GM21619 (cell line): ENCODE data around the gene SRSF4.
"Not testable (repeated sequence)": the region's sequence is repeated elsewhere in the genome, so short reads cannot be mapped to it uniquely, and the experiment has no call there.

Source experiments
- ATAC-seq: cut with Tn5 transposase; IDR thresholded peaks from one replicate; pipeline ENCODE4 v1.9.1; 2021; ENCODE audit not compliant: unreplicated experiment

SRSF4 gene

DNA sequence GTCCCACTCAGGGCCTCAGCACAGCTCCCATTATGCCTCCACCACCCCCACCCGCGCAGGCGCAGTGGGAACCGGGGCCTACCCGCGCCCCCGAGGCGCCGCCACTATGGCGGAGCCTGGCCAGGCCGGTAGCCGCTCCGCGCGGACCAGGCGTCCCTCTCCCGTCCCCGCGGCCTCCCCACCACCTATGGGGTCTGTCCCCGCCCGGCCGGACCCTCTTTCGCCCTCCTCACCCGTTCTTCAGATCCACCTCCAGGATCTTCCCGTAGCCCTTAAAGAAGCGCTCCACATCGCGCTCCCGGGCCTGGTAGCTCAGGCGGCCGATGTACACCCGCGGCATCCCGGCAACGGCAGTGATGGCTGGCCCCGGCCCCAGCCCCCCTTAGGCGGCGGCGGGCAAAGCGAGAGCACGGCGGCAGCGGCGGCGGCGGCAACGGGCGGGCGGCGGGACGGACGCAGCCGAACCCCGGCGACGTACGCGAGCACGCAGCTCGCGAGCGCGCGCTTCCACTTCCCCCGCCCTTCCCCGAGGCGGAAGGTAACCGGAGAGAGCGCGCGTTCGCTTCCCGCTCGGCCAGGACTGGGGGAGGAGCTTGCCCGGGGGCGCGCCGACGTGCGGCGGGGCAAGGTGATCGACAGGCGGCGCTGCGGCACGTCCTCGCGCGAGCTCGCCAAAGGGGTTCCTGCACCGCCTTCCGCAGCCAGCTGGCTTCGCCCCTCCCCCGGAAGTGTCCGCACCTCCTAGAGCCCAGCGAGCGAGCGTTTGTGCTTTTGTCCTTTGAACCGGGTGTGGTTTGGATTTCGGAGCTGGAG lies at the start of gene SRSF4:
TSS of gene SRSF4 (minus strand) at position 488 of the 813 bp plus-strand sequence. CDS start at position 340, 148 bp downstream.
- ATAC-seq: peak; percentile 89

DNA sequence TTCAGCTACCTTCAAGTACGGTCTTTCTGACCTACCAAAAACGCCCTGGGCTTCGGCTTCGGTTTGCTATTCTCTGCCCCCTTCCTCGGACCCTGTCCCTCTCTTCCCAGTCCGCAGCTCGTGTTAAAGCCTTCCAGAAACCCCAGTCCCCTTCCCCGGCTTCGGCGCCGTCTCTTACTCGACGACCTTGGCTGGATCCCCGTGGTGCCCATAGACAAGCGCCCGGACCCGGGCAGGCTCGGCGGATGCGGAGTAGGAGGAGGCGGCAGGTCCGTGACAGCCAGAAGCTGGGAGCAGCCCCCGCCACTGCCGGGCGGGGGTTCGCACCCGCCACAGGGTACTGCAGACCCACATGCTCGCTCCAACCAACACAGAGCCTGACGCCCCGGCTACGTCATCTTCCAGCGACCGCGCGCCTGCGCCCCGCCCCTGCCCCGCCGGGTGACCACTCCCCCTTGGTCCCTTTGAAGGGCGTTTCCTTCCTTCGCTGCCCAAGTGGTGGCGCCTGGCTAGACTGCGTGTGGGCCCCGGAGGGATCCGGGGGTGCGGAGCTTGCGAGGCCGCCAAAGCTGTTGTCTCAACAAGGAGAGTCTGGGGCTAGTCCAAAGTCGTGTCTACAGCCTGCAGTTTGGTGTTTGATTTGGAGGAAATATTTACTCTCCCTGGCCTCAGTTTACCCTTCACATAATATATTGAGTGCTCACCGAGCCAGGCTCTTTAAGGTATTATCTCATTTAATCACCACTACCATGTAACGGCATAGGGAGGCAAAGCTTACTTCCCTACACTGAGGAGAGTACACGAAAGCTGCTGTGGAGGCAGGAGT lies 49.1 kb upstream of the SRSF4 start, which contains the start of gene MECR:
TSS of gene MECR (minus strand) at position 382 of the 826 bp plus-strand sequence. CDS start at position 354, 28 bp downstream.
- ATAC-seq: peak; percentile 92

DNA sequence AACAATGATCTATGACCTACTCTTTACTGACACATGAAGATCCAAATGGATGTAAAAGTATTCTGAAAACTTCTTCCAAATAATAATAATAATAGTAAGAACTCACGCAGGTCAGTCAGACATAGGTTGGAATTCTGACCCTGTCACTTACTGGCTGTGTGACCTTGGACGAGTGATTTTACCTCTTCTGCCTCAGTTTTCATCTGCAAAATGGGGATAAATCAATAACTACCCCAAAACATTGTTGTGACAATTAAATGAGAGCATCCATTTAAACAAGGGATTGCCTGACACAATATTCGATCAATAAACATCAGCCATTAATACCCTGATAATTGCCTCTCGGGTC lies 48.5 kb upstream of the SRSF4 start:
- no peak for ATAC-seq

DNA sequence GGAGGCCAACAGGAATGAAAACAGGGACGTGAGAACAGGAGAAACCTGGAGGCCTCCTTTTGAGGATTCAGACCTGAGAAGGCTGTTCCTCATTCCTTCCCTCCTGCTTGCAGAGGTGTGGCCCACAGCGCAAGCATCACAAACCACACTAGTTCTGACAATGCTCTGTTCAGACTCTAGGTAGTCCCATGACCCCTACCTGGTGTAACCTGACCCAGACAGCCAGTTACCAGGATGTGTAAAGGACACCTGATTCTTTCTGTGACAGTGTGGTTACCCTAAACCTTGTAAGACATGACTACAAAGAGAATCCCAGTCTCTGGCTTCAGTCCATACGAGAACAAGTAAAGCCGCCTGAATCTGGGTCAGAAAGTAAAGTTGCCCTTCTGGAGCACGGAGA lies 45.8 kb upstream of the SRSF4 start:
- no peak for ATAC-seq

DNA sequence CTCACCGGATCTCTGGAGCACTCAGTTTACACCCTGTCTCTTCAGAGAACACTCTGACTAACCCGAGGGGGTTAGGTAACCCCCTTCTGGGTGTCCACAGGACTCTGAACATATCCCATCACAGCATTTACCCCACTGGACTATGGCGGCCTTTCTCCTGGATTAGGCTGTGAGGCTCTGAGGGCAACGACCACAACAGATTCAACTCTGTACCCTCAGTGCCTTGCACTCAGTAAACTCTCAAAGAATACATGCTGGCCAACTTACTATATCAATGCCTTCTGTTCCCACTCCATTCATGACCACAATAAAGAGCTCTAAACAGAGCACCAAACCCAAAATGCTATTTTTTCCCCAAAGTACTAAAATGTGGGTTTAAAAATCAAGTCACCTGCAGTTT lies 43.7 kb upstream of the SRSF4 start:
- ATAC-seq: no peak

DNA sequence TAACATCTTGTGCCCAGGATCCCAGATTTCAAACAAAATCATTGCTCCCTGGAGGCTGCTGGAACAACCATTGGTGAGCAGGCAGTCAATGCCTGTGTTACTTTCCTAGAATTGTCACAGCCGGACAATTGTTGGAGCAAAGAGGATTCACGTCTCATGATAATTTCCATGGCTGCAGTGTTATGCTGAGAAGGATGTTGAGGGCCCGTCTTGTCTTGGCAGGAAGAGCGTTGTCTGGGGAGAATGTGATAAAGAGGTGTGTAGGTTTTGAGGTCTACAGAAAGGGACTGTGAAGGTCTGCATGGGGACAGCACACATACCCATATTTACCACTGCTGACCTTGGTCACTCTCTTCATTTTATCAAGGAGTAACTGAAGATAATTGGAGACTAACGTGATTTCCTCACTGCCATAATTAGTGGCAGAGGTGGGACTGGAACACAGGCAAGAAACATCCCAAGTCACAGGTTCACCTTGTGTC lies 42.7 kb upstream of the SRSF4 start:
- ATAC-seq: no peak

DNA sequence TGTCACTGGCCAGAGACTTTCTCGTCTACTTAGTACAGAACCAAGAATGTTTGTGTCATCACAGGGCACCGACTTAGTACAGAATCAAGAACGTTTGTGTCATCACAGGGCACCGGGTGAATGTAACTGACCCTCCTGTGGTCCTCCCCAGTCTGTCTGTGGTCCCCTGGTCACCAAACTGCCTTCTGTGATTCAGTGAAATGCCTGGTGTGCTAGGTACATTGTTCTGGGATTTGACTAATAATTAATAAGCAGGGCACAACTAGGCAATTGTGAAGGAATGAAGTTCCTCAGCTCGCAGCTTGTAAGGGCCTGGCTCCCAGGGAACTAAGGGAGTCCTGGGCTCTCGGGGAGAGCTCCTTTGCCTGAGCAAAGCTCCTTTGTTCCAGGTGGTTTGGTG lies 41.8 kb upstream of the SRSF4 start:
- no peak for ATAC-seq

DNA sequence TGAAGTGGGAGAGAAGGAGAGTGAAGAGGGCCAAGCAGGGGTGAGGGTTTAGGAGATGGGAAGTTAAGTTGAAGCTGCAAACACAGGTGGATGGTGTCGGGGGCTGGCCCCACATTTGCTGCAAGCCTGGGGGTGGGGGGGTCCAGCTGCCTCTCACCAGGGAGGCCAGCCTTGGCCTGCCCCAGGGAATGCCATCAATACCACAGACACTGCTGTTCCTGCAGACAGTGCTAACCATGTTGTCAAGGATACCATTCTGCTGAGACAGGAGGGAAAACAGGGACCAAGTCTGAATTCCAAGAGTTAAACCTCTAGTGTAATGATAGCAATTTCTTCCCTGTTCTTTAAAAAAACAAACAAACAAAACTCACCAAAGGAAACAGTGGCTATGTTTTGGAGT lies 41.0 kb upstream of the SRSF4 start:
- ATAC-seq: no peak

DNA sequence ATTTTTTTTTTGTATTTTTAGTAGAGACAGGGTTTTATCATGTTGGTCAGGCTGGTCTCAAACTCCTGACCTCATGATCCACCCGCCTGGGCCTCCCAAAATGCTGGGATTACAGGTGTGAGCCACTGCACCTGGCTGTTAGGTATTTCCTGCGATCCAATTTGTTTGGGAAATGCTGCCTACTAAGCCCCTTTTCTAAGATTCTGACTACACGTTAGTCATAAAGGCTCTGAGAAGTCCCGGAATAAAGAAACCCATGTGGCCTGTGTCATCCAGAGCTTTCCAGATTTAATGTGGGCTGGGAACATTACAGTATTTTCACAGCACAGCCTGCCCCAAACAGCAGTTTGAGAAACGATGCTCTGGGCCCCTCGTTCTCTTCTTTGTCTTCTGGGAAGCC lies 40.6 kb upstream of the SRSF4 start:
- not testable (repeated sequence) for ATAC-seq

DNA sequence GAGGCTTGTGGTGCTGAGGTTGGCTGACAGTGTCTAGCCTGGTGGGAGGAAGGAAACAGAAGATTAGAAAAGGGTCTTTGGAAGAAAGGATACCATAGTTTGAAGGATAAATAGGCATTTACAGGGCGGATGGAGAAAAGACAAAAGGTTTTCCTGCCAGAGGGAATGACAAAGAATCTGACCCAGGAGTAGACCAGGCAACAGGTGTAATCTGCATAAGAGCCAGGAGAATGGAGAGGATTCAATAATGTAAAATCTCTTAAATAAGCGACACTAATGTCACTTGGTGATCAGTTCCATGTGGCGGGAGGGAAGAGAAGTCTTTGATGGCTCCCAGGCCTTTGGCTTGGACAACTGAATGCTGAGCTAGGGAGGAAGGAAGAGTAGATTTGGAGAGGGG lies 39.6 kb upstream of the SRSF4 start:
- no peak for ATAC-seq

DNA sequence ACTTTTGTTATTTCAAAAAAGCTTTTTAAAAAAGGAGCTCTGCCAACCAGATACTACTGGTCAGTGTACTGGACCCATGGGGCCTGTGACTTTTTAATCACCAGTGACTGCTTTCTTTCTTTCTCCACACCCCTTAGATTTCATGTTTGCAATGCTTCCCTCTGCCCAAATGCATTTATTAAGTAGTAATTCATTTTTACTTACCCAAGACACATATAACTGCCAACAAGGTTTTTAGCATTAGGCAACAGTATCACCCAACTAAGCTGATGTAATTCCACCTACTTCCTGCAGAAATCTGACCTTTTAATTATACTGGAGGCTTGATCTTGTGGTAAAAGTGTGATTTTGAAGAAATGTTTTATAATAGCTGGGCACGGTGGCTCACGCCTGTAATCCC lies 36.5 kb upstream of the SRSF4 start:
- no peak for ATAC-seq

DNA sequence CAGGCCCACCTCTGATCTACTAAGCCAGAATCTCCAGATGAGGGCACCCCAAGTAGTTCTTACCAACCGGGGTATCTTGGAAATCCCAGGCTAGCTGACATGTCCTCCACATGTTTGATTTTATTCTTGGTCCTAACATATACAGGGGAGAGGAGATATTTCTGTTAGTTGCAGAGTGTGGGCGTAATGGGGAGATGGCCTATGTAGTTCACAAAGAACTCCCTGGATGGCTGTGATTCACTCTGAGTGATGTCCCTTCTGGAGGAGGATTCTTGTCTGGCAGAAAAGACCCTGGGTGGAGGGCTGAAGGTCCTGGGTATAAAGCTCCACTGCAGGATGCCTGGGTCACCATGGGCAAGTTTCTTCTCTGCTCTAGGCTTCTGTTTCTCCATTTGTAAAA lies 35.9 kb upstream of the SRSF4 start:
- no peak for ATAC-seq

DNA sequence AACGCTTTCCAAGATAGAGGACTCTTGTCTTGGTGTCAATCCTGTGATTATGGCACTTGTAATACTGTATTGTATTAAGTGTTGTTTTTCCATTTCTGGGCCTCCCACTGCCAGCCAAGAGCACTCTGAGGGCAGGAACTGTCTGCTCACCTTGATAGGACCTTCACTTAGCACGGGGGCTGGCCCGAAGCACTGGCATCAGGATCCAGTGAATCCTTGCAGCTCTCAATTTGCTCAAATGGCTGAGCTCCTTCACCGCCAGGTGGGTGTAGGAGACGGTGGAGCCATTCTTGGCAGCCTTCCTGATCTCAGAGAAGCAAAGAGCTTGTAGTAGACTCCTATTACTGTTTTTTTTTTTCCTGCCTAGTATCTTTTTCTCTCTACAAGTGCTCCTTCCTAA lies 31.4 kb upstream of the SRSF4 start:
- no peak for ATAC-seq

DNA sequence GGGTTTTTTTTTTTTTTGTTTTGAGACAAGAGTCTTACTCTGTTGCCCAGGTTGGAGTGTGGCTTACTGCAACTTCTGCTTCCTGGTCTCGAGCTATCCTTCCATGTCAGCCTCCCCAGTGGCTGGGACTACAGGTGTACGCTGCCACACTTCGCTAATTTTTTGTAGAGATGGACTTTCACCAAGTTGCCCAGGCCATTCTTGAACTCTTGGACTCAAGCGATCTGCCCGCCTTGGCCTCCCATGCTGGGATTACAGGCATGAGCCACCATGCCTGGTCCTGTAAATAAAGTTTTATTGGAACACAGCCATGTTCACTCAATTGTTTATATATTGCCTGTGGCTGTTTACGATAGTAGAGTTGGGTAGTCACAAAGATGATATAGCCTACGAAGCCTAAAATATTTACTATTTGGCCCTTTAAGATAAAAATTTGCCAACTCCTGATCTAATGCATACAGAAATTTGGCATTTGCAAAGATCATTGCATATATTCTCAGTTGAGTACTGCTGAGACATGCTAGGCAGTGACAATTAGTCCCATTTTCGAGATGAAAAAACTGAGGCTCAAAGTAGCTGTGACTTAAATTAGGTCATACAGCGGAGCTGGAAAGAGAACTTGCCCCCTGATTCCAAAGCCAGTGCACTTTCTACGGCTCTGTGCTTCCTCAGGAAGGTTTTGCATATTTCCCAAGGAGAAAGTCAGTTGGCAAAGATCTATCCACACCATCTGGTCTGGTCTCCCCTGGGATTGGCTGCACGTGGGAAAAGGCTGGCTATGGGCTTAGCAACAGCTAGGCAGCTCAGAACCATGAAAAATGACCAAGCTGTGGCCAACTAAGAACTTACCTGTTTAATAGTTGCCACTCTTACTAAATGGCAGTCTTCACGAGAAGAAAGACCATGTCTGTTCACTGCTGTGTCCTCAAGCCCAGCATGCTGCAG lies 29.7 kb upstream of the SRSF4 start:
- ATAC-seq: peak; percentile 12

DNA sequence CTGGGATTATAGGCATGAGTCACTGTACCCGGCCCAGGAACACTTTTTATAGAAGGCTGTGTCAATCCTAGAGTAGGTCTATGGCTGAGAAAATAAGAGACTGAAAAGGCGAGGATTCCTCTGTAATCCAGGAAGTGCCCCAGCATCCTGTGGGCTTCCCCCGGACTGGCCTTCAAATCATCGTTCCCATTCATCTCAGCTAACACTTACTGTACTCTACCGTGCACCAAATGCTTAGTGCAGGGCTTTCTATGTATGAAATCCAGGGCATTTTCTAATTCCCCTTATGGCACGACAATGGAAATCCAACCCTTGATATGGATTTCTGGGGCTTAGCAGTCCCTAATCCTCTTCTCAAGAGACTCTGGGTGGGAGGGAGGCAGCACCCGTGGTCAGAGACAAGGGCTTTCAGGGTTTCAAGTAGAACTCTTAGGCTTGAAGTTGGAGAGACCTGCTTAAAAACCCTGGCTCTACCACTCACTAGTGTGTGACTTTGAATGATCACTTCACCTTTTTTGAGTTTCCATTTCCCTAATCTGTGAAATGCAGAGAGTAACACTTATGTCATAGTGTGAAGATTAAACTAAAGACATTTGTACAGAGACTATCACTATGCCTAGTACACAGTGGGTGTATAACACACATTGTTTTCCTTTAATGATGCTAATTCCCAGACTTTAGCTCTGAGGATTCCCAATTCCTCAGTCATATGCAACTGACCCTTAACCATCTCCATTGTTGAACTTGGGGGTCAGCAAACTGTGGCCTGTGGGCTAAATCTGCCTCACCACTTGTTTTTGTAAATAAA lies 28.8 kb upstream of the SRSF4 start:
- peak; percentile 66 for ATAC-seq

DNA sequence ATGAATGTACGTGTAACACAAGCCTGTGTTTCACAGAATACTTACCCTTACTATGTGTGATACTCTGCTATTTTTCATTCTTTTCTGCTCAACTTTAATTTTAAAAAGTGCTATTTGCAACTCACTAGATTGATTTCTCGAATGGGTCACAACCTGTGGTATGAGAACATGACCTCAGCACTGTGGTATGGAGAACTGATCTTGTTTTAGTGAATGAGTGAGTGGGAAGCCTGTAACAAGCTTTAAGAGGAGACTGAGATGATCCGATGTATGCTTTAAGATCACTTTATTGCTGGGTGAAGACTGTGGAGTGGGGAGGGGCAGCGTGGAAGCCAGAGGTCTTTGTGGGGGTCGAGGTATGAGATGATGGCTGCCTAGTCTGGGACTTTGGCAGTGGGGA lies 27.5 kb upstream of the SRSF4 start:
- ATAC-seq: no peak

DNA sequence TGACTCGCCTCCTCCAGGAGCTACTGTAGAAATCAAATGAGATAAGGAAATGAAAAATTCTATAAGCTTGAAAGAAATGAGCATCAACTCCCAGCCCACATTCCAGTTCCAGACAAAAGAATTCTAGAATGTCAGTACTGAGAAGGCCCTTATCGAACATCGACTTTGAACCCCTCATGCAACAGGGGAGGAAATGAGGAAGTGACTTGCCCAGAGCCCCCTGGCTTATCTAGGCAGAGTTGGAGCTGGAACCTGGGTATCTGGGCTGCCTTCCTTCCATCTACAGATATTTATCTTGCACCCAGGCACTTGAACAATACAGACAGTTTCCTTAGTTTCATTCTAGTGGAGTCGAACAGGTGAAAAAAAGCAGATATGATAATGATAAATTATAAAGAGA lies 26.7 kb upstream of the SRSF4 start:
- no peak for ATAC-seq

DNA sequence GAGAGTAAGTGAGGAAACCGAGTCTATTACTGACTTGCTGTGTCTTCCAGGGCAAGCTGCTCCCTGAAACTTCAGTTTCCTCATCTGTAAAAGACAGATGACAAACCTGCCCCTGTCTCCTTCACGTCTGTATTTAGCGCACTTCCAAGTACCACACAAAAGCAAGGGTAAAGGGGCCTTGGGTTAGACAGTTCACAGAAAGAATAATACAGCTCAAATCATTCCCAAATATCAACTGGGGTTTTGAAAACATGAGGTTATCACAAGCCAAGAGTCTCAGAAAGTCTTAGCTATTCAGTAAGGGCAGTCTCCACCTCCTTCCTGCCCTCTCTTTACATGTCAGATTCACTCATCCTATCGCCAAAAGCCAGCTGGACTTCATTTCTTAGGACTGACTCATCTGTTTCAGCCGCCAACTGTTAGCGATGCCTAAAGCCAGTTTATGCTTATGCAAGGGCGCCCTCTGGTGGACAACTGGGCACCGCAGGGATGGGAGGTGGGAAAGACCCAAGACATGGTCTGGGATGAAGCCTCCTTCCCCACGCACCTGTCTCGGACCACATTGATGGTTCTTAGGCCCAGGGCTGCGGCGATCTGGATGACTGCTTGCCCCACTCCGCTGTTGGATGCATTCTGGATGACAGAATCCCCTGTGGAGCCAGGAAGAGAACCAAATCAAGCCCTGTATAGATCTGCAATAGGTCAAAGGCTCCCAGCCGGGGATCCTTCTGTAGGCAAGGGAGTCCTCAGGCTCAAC lies 21.1 kb upstream of the SRSF4 start:
- ATAC-seq: peak; percentile 79

DNA sequence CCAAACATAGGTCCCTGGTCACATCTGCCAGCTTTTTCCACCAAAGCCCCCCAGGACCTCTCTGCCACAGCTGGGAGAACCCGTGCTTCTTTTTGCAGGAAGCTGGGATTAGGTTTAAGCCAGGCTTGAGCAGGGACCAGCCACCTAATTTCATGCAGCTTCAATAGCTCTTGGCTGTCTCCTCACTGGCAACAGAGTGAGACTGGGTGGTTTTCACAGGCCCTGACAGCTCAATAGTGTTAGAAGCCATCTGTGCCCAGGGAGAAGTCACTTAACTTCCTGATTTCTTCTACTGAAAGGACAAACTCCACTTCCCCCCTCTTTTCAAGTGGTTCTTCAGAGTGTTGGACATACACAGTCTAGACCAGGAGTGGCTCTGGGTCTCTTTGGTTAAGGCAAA lies 20.4 kb upstream of the SRSF4 start:
- no peak for ATAC-seq
